Measurements from ENCODE around the gene OPN4. TPM values are rescaled to one million over a fixed set of nuclear protein-coding genes. Genes with fewer than 3 reads are reported as not detected.

The OPN4 gene
- total and polyA plus RNA-seq, 8 donors, result not detected

GRCh38 chr10:86662186-86663045, 8.1 kb downstream of the OPN4 start:
- 89 to 93% (median 91%) methylated on average over 9 to 19 of the region's 19 CpGs for WGBS, 5 donors
- intact Hi-C loops (cut with DNase I; ENCODE audit: low total_unique reads), result no loop called here

GRCh38 chr10:86663046-86663345, 8.6 kb downstream of the OPN4 start:
- TF ChIP-seq POLR2A (IDR thresholded peaks at IDR 0.05) (no peak), CTCF (IDR thresholded peaks at IDR 0.05) (no peak), EP300 (IDR thresholded peaks at IDR 0.05) (no peak), POLR2AphosphoS5 (IDR thresholded peaks at IDR 0.05) (no peak)
- H3K9me3 ChIP-seq, result no peaks in the 10 kb centered on the region
- 86 to 96% (median 89%) methylated on average over 8 of the region's 8 CpGs for WGBS, 5 donors
- intact Hi-C loops (cut with DNase I; ENCODE audit: low total_unique reads), result no loop called here
- H3K27me3 ChIP-seq, result no peaks in the 10 kb centered on the region
- no peak overlapping the region for H3K4me3 ChIP-seq
- no peak overlapping the region for H3K27ac ChIP-seq
- DNase-seq, result no peak
- peaks cover 0 to 22% (median 3%) of the 10 kb centered on the region in 4 donors for H3K4me1 ChIP-seq
- H3K36me3 ChIP-seq, result no peaks in the 10 kb centered on the region

More at GRCh38 chr10:86662186-86663045, 8.1 kb downstream of the OPN4 start:
- no peaks in the 10 kb centered on the region for H3K27me3 ChIP-seq
- no peak overlapping the region for H3K27ac ChIP-seq
- H3K36me3 ChIP-seq, result no peaks in the 10 kb centered on the region
- no peak overlapping the region for H3K4me3 ChIP-seq
- TF ChIP-seq EP300 (IDR thresholded peaks at IDR 0.05) (no peak), CTCF (IDR thresholded peaks at IDR 0.05) (no peak), POLR2A (IDR thresholded peaks at IDR 0.05) (no peak), POLR2AphosphoS5 (IDR thresholded peaks at IDR 0.05) (no peak)
- peaks cover 0 to 16% (median 0%) of the 10 kb centered on the region in 4 donors for H3K4me1 ChIP-seq
- DNase-seq, result no peak
- no peaks in the 10 kb centered on the region for H3K9me3 ChIP-seq

DNA sequence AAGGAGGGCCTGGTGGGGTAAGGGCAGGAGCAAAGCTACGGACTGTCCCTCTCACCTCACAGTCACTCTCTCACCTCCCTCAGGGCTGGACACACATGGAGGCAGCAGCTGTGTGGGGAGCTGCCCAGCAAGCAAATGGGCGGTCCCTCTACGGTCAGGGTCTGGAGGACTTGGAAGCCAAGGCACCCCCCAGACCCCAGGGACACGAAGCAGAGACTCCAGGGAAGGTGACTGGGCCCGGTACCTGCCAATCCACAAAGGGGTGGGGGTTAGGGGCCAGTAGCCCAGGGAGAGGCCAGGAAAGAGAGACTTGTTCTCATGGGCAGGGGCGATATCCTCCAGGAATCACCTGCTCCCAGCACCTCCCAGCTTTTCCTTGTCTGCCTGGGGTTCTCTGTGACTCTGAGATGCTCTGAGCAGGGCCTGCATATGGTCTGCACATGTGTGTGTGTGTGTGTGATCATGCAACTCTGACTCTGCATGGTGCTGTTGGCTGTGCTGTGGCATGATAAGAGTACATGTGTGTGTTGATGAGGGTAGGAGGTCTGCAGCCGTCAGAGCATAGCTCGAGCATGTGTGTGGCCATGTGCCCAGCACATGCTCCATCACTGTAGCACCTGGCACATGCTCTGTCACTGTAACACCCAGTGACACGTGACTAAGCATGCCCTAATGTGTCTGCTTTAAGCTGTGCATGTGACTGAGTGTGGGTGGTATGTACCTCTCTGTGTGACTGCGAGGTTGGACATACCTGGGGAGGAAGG, 9.4 kb downstream of the OPN4 start:
- Histone ChIP-seq H3K4me1 (peaks cover 0 to 27% (median 9%) of the 10 kb centered on the region in 4 donors), H3K36me3 (no peaks in the 10 kb centered on the region), H3K9me3 (no peaks in the 10 kb centered on the region), H3K27me3 (no peaks in the 10 kb centered on the region), H3K27ac (no peak overlapping the region), H3K4me3 (no peak overlapping the region)
- WGBS, 5 donors, result 66 to 87% (median 84%) methylated on average over 5 to 10 of the region's 10 CpGs
- intact Hi-C loops (cut with DNase I; ENCODE audit: low total_unique reads), result no loop called here
- DNase-seq, result no peak
- TF ChIP-seq EP300 (IDR thresholded peaks at IDR 0.05), result no peak
- TF ChIP-seq POLR2A (IDR thresholded peaks at IDR 0.05), result no peak
- no peak for TF ChIP-seq POLR2AphosphoS5 (IDR thresholded peaks at IDR 0.05)
- no peak for TF ChIP-seq CTCF (IDR thresholded peaks at IDR 0.05)

DNA sequence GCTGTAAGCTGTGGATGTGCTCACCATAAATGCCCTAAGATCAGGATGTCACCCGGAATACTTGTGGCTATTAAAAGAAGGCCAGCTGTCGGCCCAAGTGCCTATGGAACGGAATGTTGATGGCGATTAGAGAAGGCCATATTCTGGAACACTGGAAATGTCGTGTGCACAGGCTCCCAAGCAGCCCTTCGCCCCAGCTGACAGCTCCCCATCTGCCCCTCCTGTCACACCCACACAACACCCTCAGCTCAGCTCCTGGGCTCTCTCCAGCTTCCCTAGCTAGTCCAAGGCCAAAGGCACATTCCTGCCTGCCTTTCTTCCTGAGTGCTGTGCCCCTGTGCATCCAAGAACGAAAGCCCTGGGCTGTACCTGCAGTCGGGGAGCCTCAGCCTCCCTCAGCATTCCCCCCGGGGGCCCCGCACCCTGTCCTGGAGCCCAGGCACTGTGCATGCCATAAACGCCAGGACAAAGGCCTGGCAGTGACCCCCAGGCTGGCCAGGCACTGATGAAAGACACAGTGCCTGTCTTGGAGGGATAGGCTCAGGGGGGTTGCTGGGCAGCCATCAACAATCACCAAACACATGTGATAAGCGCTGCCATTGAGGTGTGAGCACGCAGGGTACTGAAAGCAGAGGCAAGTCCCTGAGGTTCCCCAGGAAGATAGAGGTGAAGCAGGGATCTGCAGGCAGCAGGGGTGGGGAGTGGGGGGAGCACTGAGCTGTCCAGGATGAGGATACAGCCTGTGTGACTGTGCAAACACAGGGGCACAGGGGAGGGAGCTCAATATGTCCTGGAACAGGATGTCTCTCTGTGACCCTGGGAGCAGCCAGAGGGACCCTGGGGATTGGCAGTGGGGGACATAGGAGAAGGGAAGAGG, 10.2 kb downstream of the OPN4 start:
- Histone ChIP-seq H3K9me3 (no peaks in the 10 kb centered on the region), H3K4me3 (no peak overlapping the region), H3K36me3 (no peaks in the 10 kb centered on the region), H3K27ac (no peak overlapping the region), H3K4me1 (peaks cover 0 to 31% (median 13%) of the 10 kb centered on the region in 4 donors), H3K27me3 (no peaks in the 10 kb centered on the region)
- intact Hi-C loops (cut with DNase I; ENCODE audit: low total_unique reads), result no loop called here
- TF ChIP-seq POLR2AphosphoS5 (IDR thresholded peaks at IDR 0.05) (no peak), EP300 (IDR thresholded peaks at IDR 0.05) (no peak), CTCF (IDR thresholded peaks at IDR 0.05) (no peak), POLR2A (IDR thresholded peaks at IDR 0.05) (no peak)
- WGBS, 5 donors, result 64 to 75% (median 72%) methylated on average over 11 to 13 of the region's 13 CpGs
- DNase-seq, result peak in 1 of 2 donors; percentile 54
